ENCODE results near the gene GASK1A.

DNA sequence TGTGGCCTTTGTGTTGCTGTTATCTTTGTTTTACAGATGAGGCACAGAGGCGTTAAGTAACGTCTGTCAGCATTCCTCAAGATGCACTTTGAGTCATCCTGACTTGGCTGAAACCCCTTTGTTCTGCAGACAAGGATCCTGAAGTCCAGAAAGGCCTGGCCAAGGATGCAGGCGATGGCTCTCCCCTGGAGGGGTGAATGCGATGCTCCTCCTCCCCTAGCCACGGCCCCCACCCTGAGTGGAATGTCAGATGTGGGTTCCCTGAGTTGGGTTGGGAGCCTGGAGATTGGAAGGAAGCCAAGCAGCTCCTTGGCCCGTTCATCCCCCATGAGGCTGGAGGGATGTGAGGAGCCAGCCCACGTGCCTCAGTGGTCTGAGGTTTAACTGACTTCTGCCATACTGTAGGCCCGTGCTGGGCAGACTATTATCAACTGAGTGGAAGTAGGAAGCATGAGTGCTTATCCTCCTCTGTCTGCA lies 83.5 kb downstream of the GASK1A start:
- TF ChIP-seq, protein P1, sequence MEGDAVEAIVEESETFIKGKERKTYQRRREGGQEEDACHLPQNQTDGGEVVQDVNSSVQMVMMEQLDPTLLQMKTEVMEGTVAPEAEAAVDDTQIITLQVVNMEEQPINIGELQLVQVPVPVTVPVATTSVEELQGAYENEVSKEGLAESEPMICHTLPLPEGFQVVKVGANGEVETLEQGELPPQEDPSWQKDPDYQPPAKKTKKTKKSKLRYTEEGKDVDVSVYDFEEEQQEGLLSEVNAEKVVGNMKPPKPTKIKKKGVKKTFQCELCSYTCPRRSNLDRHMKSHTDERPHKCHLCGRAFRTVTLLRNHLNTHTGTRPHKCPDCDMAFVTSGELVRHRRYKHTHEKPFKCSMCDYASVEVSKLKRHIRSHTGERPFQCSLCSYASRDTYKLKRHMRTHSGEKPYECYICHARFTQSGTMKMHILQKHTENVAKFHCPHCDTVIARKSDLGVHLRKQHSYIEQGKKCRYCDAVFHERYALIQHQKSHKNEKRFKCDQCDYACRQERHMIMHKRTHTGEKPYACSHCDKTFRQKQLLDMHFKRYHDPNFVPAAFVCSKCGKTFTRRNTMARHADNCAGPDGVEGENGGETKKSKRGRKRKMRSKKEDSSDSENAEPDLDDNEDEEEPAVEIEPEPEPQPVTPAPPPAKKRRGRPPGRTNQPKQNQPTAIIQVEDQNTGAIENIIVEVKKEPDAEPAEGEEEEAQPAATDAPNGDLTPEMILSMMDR (IDR thresholded peaks at IDR 0.05), result no peak
- no peak for TF ChIP-seq POLR2A (IDR thresholded peaks at IDR 0.05)

Data from vagina (tissue), 2 donors.